HG03045 (cell line): ENCODE data around the gene GTF2H2.
"Not testable (repeated sequence)": the region's sequence is repeated elsewhere in the genome, so short reads cannot be mapped to it uniquely, and the experiment has no call there.

ENCODE experiments used
- ATAC-seq: cut with Tn5 transposase; IDR thresholded peaks from one replicate; pipeline ENCODE4 v1.9.1; 2021; ENCODE audit warnings: mild to moderate bottlenecking, moderate library complexity; ENCODE audit not compliant: unreplicated experiment

GTF2H2 gene

GRCh38 chr5:71067262-71067928, at the start of gene GTF2H2:
Gene GTF2H2 (minus strand): TSS chr5:71067676. CDS start chr5:71062763, 4,913 bp downstream.
- peak; percentile 99 for ATAC-seq

DNA sequence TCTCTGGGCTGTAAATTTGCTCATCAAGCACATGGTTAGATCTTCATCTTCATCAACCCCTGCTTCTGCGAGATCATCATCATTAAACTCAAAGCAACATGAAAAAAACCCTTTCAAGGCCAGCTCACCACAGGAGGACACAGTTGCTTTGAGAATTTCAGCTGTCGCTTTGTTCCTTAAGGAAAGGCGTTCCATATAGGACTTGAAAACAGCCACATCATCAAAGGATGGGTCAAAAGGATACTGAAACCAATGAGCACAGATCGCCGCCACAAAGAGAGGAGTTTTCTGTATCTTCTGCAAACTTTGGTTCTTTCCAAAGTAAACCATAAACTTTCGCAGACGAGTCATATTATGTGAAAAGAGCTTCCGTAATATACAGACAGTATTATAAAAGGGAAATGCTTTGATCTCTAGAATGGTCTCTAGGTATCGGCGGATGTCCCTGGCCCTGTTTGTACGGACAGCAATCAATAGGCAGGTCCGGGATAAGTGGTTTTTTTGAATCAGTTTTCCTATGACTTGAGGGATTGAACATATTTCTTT, 42.3 kb upstream of the GTF2H2 start:
- not testable (repeated sequence) for ATAC-seq

GRCh38 chr5:71099996-71100395, 32.5 kb upstream of the GTF2H2 start:
- not testable (repeated sequence) for ATAC-seq

GRCh38 chr5:71097930-71098203, 30.4 kb upstream of the GTF2H2 start:
- not testable (repeated sequence) for ATAC-seq

GRCh38 chr5:71097173-71097929, 29.9 kb upstream of the GTF2H2 start:
- not testable (repeated sequence) for ATAC-seq

- not testable (repeated sequence) for ATAC-seq
These were observed 22.3 kb upstream of the GTF2H2 start for GRCh38 chr5:71089773-71090172.

DNA sequence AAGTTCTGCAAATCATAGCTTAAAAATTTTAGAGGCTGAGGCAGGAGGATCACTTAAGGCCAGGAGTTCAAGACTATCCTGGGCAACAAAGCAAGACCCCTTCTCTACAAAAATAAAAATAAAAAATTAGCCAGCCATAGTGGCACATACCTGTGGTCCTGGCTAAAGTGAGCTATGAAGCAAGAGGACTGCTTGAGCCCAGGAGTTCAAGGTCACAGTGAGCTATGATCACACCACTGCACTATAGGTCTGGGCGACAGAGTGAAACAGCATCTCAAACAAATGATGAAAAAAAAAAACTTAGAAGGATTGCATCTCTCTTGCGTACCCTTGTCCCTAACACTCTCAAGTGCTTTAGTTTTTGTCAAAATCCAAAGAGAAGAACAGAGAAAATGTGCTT, 21.3 kb upstream of the GTF2H2 start:
- ATAC-seq: not testable (repeated sequence)

DNA sequence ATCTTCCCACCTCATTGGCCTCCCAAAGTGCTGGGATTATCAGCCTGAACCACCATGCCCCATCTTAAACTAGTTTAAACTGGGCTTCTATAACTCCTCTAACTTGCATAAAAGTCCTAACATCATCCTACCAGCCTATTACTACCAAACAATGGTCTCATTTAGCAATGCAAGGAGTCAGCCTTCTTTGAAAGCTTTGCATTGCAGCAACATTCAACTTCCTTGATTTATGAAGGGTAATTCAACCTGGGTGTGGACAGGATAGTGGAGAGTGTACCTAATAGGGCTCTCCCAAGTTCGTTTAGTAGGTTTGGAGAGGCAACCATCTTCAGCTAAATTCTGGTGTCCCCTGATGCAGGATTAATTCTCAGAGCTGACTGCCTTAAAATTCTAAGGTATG, 18.7 kb upstream of the GTF2H2 start:
- ATAC-seq: not testable (repeated sequence)

DNA sequence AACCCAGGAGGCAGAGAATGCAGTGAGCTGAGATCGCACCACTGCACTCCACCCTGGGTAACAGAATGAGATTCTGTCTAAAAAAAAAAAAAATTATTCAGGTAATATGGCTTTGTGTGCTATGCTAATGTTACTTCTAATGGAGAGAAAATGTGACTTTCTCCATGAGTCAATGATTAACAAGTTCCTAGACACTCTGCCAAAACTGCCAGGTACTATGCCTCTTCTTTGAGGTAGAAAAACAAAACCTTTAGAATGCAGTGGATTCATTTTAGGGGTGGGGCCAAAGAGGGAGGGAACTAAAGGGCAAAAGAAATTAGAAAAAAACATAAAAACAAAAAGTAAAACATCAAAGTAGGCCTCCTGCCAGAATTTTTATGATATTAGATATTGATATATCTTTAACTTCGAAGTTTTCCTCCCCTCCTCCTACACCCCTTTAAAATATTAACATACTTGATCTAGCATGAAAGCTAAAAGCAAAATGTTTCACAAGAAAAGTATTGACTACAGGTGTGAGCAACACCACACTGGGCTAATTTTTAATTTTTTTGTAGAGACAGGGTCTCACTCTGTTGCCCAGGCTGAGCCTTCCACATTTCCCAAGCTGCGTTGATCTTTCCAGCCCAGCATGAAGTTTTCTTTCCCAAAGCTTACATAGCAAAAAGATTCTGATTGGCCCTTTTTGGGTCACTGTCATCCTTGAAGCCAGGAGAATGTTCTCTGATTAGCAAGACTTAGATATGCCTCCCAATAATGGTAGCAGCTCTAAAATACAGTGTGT, 17.0 kb upstream of the GTF2H2 start:
- ATAC-seq: not testable (repeated sequence)

- not testable (repeated sequence) for ATAC-seq
These were observed 15.4 kb upstream of the GTF2H2 start for GRCh38 chr5:71082898-71083297.

DNA sequence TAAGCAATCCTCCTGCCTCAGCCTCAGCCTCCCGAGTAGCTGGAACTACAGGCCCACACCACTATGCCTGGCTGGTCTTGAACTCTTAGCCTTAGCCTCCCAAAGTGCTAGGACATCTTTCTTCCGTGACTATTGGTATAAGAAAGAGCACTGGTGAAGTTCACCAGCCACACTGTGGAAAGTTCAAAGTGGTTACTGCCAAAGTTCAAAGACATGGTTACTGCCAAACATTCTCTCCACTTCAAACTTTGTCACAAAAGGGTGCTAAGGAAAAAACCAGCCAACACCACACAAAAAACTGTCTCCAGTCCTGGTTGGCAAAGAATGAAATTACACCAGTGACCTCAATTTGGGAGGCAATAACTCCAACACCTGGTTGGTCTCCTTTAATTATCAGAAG, 14.9 kb upstream of the GTF2H2 start:
- not testable (repeated sequence) for ATAC-seq

DNA sequence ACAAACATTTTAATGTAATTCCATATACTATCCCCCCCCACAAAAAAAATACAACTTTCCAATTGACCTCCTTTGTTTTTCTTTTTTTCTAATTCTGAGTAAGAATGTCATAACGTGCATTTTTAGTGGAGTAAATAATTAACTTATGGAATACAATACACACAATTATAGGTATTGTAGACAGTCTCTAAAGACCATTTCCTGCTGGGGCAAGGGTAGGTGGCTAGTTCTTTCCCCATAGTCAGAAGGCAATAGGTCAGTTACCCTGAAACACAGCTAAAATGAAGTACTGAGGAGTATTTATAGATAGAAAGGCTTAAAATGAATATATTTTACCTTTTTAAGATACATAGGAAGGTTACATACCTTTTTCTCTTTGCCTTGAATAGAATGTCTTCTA, 6.2 kb downstream of the GTF2H2 start:
- ATAC-seq: not testable (repeated sequence)

DNA sequence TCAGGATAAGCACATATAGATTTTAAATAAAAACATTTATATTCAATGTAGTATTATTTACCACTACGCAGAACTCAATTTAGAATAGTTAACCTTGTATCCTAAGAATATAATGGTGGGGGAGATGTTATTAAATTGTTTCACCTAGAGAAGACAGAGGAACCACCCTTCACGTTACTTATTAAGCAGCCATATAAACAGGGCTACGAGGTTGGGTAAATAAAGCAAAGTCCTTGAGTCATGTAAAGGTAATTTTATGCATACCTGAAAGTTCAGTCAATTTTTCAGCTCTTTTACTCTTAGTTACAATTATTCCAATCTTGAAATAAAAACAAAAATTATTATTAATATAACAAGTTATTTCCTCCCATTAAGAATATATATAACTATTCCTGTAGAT, 8.1 kb downstream of the GTF2H2 start:
- not testable (repeated sequence) for ATAC-seq

DNA sequence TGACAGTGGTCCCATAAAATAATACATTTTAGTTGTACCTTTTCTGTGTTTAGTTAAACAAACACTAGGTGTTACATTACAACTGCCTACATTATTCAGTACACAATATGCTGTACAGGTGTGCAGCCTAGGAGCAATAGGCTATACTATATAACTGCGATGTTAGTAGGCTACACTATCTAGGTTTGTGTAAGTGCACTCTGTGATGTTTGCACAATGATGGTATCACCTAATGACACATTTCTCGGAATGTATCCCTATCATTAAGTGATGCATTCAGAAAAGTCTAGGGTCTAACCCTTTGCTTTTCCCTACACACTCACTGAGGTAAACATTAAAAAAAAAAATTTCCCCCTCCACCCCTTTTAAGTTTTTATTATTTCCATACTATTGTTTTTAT, 22.7 kb downstream of the GTF2H2 start:
- ATAC-seq: not testable (repeated sequence)

DNA sequence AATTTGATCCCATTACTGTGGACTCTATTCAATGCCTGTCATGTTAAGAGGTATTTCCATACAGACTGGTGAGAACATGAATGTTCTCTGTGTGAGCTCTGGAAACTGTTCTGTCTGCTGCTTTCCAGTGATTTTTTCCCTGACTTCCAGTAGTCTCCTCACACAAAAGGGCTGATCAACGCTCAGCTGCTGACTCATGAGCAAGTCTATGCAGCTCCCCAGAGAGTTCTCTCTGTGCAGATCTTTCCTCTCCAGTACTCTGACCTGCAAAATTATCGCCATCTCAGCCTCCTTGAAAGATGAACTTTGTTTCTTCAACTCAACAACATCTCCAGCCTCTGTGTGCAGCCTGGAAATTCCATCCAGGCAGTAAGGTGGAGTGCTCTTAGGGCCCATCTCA, 23.3 kb downstream of the GTF2H2 start:
- ATAC-seq: not testable (repeated sequence)

- not testable (repeated sequence) for ATAC-seq
These were observed 36.3 kb downstream of the GTF2H2 start for GRCh38 chr5:71031046-71031776.

GRCh38 chr5:71025289-71025953, 42.1 kb downstream of the GTF2H2 start, which contains the start of gene NAIP:
Gene NAIP (minus strand): TSS chr5:71025339. CDS start chr5:71012915, 12,424 bp downstream.
- ATAC-seq: not testable (repeated sequence)

DNA sequence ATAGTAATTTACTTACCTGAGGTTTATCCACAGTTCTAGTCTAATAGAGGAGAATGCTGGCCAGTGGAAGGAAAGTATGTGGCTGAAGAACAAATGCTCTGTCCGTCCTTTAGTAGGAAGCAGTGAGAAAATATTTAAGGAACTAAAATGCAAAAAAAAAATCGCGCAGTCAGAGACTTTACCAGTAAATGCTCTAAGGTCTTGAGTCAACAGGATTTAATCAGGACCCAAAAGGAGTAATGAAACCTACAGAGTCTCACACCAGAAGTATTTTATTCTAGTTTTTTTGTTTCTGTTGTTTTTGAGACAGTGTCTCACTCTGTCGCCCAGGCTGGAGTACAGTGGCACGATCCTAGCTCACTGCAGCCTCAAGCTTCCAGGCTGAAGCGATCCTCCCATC, 46.8 kb downstream of the GTF2H2 start:
- not testable (repeated sequence) for ATAC-seq

GRCh38 chr5:71018376-71019005, 49.0 kb downstream of the GTF2H2 start:
- ATAC-seq: not testable (repeated sequence)
